Gastrocnemius medialis (tissue), 4 donors: Measurements from ENCODE around the gene CLIC1. TPM values are rescaled to one million over a fixed set of nuclear protein-coding genes. Genes with fewer than 3 reads are reported as not detected.

Experiments used
- ATAC-seq, 2 donors: fragments of 150-250 bp; one replicate each; pipeline ENCODE4 v1.9.1; 2016
- DNase-seq, 2 donors: peaks; one replicate each; pipeline ENCODE4 v3.0.0-alpha.2; 2019
- H3K27ac ChIP-seq, 4 donors: fragments of 200-600 bp; sonication (generic); 1 replicate in 1 of 4; 2 replicates in 3 of 4; pipeline ENCODE4 v1.5.1; 2016 to 2018; ENCODE audit warnings: mild to moderate bottlenecking in 2 of 4, moderate library complexity in 1 of 4
- H3K27me3 ChIP-seq, 3 donors: fragments of 200-600 bp; sonication (generic) in 2 of 3; 1 replicate in 1 of 3; 2 replicates in 2 of 3; pipeline versions ENCODE4 v1.5.1 to v1.6.0; 2016 to 2019; ENCODE audit warnings: mild to moderate bottlenecking in 1 of 3, moderate library complexity in 1 of 3
- H3K36me3 ChIP-seq, 2 donors: fragments of 200-600 bp; sonication (generic) in 1 of 2; one replicate each; pipeline ENCODE4 v1.5.1; 2017 to 2018
- H3K4me1 ChIP-seq, 2 donors: fragments of 200-600 bp; sonication (generic) in 1 of 2; one replicate each; pipeline ENCODE4 v1.5.1; 2016 to 2017; ENCODE audit warnings: mild to moderate bottlenecking in 2 of 2
- H3K4me3 ChIP-seq, 4 donors: fragments of 200-600 bp; sonication (generic) in 3 of 4; 1 replicate in 1 of 4; 2 replicates in 3 of 4; pipeline ENCODE4 v1.5.1; 2016 to 2019; ENCODE audit warnings: mild to moderate bottlenecking in 2 of 4
- H3K9me3 ChIP-seq, 3 donors: fragments of 200-600 bp; sonication (generic) in 2 of 3; 1 replicate in 1 of 3; 2 replicates in 2 of 3; pipeline ENCODE4 v1.5.1; 2016 to 2019
- CTCF ChIP-seq, 5 experiments: fragments of 450-650 bp in 3 of 5; fragments of 200-600 bp in 2 of 5; sonication (generic) in 2 of 5; IDR thresholded peaks in 4 of 5; conservative IDR thresholded peaks in 1 of 5; 1 replicate in 4 of 5; 2 replicates in 1 of 5; pipeline ENCODE4 v1.5.1; 2016 to 2019; ENCODE audit warnings: antibody characterized with exemption in 5 of 5, mild to moderate bottlenecking in 3 of 5, moderate library complexity in 3 of 5
- POLR2A ChIP-seq, 2 donors: fragments of 450-650 bp; IDR thresholded peaks; one replicate each; pipeline ENCODE4 v1.6.1; 2017; ENCODE audit warnings: antibody characterized with exemption in 2 of 2, mild to moderate bottlenecking in 2 of 2, moderate library complexity in 2 of 2
- in situ Hi-C, 4 donors: fragments of 200-750 bp; cut with MboI; loops; one replicate each; pipeline versions ENCODE4 v1.15.0 to v1.8.0; 2017; ENCODE audit warnings: low sequenced_read_pairs in 4 of 4
- intact Hi-C: fragments of 100-400 bp; cut with DNase I; formaldehyde crosslinking; loops from one replicate; pipeline ENCODE4 v1.15.1; 2023; ENCODE audit warnings: low total_unique reads
- total RNA-seq, 4 donors: library from RNA; depleted of rRNA; stranded (reverse); fragments of >200 nt; gene quantifications; one replicate each; pipeline versions ENCODE4 v1.1.0 to v1.2.3, GENCODE V29; 2016

Gene CLIC1
- 10 to 100 TPM; 20.9 to 41.3 (median 26.3) TPM for total RNA-seq

- in situ Hi-C loops (no loop called here), intact Hi-C loops (loop anchor here (10.0 kb wide), 1 partner anchor 239 kb away; the partner anchor contains the start of gene DXO)
- DNase-seq (peak; percentile 41 to 66), ATAC-seq (peak; percentile 11 to 34)
- Histone ChIP-seq H3K27ac (peak within 1 kb of the TSS; percentile 79 to 85 (median 82)), H3K4me3 (peak within 1 kb of the TSS; percentile 53 to 64 (median 60)), H3K27me3 (peaks cover 0 to 9% (median 5%) of the 10 kb centered on the region in 3 donors), H3K36me3 (peaks cover 0 to 15% of the 10 kb centered on the region in 2 donors), H3K4me1 (peaks cover 17 to 26% of the 10 kb centered on the region in 2 donors), H3K9me3 (no peaks in the 10 kb centered on the region)
- TF ChIP-seq CTCF (IDR thresholded peaks at IDR 0.05 in 4 of 5, conservative IDR thresholded peaks at IDR 0.05 in 1 of 5): no peak
- TF ChIP-seq POLR2A (IDR thresholded peaks at IDR 0.05): peak; percentile 70 to 73
These were observed at the start of gene CLIC1 for GRCh38 chr6:31736021-31736767. TSS of gene CLIC1 (minus strand) at chr6:31736530. CDS start at chr6:31736300, 230 bp downstream.

DNA sequence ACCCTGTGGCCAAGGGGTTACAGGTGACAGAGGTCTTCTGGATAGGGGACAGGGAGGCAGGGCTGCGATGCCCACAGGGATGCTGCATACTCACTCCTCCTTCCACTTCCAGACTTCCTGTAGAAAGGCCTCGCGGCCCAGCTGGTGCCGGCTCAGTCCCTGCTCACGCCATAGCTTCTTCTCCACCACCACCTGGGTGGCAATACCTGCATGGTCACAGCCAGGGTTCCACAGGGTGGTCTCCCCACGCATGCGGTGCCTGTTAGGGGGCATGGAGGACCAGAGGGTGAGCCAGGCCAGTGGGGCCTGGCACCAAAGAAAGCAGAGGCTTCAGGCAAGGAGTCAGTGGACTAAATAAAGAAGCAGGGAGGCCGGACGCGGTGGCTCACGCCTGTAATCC, 49.1 kb upstream of the CLIC1 start:
- peaks cover 0 to 67% of the 10 kb centered on the region in 2 donors for H3K36me3 ChIP-seq
- H3K9me3 ChIP-seq: no peaks in the 10 kb centered on the region
- intact Hi-C loops: no loop called here
- no peaks in the 10 kb centered on the region for H3K4me1 ChIP-seq
- H3K27me3 ChIP-seq: no peaks in the 10 kb centered on the region
- H3K4me3 ChIP-seq: no peak overlapping the region
- in situ Hi-C loops: no loop called here
- no peak overlapping the region for H3K27ac ChIP-seq
- no peak for ATAC-seq
- TF ChIP-seq CTCF (IDR thresholded peaks at IDR 0.05 in 4 of 5, conservative IDR thresholded peaks at IDR 0.05 in 1 of 5): no peak
- no peak for TF ChIP-seq POLR2A (IDR thresholded peaks at IDR 0.05)
- no peak for DNase-seq

GRCh38 chr6:31784098-31784925, 48.0 kb upstream of the CLIC1 start:
- H3K27ac ChIP-seq: no peak overlapping the region
- H3K27me3 ChIP-seq: no peaks in the 10 kb centered on the region
- no peaks in the 10 kb centered on the region for H3K9me3 ChIP-seq
- in situ Hi-C loops (no loop called here), intact Hi-C loops (no loop called here)
- no peaks in the 10 kb centered on the region for H3K4me1 ChIP-seq
- H3K36me3 ChIP-seq: peaks cover 0 to 77% of the 10 kb centered on the region in 2 donors
- no peak for ATAC-seq
- no peak overlapping the region for H3K4me3 ChIP-seq
- no peak for DNase-seq
- TF ChIP-seq CTCF (IDR thresholded peaks at IDR 0.05 in 4 of 5, conservative IDR thresholded peaks at IDR 0.05 in 1 of 5) (no peak), POLR2A (IDR thresholded peaks at IDR 0.05) (no peak)

DNA sequence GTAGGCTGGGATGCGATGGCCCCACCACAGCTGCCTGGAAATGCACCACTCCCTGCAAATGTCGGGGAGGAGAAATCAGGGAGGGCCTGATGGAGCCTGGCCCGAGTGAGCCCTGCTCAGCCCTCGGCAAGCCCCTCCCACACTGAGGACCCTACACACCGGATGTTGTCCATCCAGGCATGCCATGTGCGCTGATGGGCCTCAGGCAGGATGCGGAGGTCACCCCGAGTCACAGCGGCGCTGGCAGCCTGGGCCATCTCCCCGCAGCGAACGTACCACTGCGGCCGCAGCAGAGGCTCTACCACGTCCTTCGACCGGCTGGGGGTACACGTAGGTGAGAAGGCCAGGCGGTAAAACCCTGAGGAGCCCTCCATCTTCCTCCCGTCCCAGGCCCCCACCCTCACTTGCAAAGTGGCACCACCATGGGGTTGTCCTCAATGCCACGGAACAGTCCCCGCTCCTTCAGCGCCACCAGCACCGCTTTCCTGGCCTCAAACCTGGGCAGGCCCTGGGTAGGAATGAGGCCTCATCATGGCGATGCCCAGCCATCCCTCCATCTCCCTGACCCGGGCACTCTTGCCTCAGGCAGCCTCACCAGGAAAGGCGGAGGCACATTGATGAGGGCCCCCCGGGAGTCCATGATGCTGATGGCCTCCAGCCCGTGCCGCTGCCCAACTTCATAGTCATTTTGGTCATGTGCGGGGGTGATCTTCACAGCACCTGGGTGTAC, 46.0 kb upstream of the CLIC1 start:
- no peak for ATAC-seq
- no peak for DNase-seq
- H3K4me1 ChIP-seq: peaks cover 4 to 5% of the 10 kb centered on the region in 2 donors
- no peak overlapping the region for H3K4me3 ChIP-seq
- H3K36me3 ChIP-seq: peaks cover 0 to 82% of the 10 kb centered on the region in 2 donors
- H3K9me3 ChIP-seq: no peaks in the 10 kb centered on the region
- H3K27me3 ChIP-seq: no peaks in the 10 kb centered on the region
- intact Hi-C loops: no loop called here
- TF ChIP-seq POLR2A (IDR thresholded peaks at IDR 0.05) (no peak), CTCF (IDR thresholded peaks at IDR 0.05 in 4 of 5, conservative IDR thresholded peaks at IDR 0.05 in 1 of 5) (no peak)
- no peak overlapping the region for H3K27ac ChIP-seq
- in situ Hi-C loops: no loop called here
